ENCODE measurements around the gene NPBWR2.

The NPBWR2 gene, protein sequence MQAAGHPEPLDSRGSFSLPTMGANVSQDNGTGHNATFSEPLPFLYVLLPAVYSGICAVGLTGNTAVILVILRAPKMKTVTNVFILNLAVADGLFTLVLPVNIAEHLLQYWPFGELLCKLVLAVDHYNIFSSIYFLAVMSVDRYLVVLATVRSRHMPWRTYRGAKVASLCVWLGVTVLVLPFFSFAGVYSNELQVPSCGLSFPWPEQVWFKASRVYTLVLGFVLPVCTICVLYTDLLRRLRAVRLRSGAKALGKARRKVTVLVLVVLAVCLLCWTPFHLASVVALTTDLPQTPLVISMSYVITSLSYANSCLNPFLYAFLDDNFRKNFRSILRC

DNA sequence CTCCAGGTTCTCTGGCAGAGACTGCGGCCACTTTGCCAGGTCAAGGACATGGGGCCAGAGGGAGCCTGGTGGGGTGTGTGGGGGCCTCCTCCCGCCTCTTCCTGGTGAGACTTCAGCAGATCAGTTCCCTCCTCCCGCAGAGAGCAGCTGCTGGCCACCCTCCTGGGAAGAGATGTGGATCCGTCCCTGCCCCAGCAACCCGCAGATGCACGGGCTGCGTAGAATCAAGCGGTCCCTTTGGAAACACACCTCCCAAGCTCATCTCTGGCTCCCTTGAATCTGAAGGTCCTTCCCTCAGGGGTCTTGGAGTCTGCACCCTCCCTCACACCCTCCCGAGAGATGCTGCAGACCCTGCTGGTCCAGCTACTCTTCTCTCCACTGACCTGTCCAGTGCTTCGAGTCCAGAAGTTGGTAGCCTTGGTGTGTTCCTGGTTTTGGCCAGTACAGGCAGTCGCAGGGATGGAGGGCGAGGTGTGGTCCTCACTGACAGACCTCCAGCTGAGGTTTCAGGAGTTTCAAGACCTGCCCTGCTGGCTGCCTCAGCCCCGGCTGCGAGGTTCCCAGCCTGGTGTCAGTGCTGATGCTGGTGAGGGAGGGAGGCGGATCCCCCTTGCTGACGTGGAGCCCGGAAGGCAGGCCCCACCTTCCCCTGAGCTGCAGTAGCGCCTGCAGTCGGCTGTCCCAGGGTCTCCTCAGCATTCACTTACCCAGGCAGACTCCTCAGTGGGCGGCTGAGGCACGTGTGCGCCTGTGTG lies at the start of gene NPBWR2:
Gene NPBWR2, minus strand, starts transcription at position 585 of the 755 bp plus-strand sequence. CDS start 734 bp downstream, outside the sequence.
- DNase-seq: no peak

DNA sequence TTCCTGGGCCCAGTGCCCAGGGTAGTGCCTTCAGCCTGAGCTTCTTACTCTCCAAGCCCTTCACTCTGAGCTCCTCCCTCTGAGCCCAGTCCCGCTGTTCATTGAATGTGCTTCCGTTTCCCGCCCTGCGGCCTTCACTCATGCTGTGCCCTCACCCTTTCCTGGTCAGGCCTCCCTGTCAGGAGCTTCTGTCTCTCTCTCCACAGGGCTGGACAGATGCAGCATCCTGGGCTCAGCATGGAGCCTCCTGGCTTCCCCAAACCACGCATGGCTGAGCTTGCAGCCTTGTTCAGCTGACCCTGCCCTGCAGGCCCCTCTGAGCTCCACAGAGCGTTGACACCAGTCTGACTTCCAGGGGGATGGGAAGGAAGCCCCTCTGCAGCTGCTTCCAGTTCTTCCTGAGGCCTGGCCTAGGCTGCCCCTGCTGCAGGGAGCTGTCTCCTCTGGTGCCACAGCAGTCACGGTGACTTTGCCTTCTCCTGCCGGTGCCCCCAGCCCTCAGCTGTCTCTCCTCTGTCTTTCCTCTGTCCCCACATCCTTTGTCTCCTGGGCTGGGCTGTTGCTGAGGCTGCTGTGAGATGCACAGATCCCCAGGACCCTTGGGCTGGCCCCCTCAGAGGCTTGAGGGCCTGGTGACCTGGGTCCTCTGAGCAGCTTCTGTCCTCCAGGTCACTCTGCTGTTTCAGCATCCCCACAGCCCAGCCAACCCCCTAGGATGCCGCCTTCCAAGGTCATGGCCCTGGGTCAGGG lies 48.9 kb upstream of the NPBWR2 start:
- no peak for DNase-seq

DNA sequence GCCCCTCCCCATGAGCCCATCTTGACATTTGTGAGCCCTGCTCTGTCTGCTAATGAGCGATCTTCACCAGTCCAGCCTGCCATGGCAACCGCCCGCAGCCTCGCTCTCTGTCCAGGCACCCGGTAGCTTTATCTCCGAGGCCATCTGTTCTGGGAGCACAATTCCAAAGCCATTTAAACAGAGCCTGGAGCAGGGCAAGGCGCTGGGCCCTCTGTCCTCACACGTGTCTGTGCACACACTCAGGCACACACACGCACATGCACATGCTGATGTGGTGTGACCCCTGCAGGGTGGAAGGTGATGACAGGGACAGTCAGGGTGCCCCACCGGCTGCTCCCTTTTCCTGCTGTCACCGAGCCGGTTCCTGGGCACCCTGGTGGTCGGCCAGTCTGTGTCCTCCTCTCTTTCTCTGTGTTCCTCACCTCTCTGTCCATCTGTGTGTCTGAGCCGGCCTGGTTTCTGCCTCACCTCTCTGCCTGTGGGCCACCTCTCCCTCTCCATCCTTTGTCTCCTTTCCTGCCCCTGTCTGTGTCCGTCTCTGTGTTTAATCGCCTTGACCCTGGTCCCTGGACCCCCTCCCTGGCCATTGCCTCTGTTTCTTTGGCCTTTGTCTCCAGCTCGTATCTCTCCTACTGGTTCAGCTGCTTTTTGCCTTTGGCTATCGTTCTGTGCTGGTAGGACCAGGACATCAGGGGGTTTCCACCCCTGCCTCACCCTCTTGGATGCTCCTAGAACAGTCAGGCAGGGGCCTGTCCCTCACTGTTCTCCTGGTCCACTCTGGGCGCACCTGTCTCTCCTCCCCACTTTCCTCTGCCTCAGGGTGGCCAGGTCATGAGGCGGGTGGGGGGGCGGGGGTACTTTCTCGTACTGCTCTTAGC lies 48.1 kb upstream of the NPBWR2 start:
- no peak for DNase-seq

DNA sequence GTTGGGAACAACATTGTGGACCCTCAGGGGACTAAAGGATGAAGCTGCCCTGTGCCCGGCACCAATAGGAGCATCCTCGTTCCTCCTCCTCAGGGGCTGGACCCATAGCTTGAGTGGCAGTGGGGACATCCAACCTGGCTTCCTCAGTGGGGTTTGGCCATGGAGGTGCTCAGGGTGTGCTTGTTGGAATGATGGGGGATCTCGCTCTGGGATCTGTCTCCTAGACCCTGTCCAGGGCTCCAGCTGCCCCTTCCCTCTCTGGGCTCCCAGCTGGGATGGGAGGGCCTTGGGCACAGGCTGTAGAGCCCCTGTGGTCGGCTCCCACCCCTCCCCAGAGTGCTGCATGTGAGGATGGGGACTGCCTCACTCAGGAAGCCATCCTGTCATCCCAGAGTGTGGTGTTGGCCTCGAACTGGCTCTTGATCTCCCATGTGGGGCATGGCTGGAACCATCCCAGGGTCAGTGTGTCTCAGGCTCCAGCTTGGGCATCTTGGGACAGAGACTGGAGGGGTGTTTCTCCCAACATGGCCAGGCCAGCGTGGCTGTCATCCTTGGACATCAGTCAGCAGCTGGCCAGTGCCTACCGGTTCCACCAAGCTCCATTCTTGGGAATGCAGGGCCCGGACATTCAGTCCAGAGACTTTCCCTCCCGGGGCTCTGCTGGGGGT lies 47.4 kb upstream of the NPBWR2 start:
- DNase-seq: no peak

DNA sequence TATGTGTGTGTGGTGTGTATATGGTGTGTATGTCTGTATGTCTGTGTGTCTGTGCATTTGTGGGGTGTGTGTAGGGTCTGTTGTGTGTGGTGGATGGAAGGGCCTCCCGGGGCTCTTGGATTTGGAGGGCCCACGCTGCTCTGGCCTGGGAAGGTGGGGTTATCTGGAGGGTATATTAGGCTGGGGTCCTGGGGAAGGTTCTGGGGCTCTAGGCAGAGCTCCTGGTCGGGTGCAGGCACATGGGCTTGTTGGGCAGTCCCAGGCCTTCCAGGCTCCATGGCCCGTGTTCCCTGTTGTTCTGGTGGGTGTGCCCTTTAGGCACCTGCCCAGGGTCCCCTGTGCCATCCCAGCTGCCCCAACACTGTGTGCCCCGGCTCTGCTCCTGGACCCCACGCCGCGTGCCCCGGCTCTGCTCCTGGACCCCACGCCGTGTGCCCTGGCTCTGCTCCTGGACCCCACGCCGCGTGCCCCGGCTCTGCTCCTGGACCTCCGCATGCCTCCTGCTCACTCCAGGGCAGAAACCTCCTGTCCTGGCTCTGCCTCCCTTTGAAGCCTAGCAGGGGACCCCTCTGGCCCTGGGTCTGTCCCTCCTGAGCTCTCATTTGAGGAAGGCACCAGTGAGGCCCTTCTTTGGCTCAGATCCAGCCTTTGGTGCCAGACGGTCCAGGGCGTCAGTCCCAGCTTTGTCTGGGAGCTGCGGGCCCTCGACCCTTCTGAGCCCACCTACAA lies 46.7 kb upstream of the NPBWR2 start:
- no peak for DNase-seq

DNA sequence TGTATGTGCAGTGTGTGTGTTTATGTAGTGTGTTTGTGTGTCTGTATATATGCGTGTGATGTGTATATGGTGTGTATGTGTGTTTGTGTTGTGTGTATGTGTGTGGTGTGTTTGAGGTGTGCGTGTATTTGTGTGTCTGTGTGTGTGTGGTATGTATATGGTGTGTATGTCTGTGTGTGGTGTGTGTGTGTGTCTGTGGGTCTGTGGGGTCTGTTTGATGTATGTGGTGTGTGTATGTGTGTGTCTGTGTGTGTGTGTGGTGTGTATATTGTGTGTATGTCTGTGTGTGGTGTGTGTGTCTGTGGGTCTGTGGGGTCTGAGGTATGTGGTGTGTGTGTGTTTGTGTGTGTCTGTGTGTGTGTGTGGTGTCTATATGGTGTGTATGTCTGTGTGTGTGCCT lies 46.0 kb upstream of the NPBWR2 start:
- DNase-seq: no peak

DNA sequence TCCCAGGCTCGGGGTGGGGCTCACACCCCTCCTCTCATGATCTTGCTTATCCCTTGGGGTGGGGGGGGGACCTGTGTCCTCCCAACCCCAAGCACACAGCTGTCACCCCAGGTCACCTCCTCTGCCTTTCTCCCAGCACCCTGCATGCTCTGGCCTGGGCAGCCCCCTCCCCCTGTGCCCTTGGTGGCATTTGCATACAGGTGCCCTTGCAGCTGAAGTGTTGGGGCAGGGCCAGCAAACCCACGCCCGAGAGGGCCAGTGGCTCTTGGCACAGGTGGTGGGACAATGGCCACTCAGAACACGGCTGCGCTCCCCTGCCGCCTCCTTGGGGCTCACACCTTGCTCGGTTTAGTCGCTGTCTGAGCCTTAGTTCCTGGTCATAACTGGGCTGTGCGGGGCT lies 45.5 kb upstream of the NPBWR2 start:
- DNase-seq: no peak

DNA sequence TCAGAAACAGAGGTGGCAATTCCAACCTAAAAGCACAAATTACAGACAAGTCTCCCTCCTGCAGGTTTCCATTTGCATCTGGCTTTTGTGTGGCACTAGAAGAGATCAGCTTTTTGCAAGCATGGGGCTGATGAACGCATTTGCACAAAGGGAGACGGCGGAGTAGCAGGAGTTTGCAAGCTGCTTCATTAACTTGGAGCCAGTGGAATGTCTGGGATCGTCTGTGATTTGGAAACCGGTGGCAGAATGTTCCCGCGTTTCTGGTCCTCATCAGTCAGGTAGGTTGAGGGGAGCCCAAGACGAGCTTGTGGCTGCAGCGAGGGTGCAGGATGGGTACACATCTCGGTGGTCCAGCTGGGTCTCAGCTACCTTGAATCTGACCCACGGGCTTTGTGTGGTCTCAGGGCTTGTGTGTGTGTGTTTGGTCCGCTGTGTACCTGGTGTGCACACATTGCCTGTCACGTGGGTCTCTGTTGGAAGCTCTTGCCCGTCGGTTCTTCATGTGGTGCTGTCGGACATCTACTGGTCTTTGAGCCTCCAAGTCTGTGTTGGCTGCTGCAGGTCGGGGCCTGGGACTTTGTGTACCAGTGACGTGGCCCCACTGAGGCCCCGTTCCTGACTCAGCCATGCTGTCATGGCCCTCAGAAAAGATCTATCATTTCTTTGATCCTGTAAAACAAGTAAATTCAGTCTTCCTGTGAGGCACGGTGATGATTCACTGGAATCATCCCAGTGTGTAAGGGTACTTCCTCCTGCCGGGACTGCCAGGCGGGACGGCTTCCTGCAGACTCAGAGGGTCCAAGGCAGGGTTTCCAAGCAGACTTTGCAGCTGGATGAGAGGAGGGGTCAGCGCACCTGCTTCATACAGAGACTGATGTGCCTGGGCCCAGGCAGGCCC lies 44.5 kb upstream of the NPBWR2 start:
- no peak for DNase-seq

DNA sequence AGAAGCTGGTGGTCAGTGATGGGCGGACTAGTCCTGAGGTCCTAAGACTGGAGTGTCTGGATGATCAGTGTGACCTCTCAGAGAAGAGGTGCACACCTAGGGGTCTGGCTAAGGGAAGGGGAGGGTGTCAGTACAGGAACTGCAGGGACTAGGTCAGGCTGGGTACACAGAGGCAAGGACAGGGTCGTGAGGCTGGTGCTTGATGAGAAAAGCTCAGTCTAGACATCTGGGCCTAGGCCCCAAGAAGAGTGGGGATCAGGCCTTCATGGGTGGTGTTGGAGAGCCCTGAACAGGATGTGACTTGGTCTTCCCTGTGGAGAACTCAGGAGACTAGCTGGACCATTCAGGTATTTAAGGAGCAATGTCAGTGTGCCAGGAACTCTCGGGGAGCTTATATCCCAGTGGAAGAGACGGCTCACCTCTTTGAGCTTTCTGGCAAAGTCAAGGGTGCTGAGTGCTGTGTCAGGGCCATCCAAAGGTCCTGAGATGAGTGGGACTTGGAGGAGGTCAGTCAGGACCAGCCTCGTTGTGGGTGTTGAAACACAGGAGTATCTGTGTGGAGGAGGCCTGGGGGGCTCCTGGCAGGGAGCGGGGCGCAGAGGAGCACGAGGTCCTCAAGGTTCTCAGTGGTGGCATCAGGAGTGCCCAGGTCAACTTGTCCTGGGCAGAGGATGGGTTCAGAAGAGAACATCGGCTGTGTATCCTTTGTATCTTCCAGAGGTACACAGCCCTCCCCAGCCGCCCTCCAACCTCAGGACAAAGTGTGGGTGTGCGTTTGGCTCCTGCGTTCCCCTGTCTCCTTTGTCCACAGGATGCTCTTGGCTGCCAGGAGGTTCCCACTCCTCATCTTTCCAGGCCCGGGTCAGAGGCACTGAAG lies 43.6 kb upstream of the NPBWR2 start:
- DNase-seq: no peak

DNA sequence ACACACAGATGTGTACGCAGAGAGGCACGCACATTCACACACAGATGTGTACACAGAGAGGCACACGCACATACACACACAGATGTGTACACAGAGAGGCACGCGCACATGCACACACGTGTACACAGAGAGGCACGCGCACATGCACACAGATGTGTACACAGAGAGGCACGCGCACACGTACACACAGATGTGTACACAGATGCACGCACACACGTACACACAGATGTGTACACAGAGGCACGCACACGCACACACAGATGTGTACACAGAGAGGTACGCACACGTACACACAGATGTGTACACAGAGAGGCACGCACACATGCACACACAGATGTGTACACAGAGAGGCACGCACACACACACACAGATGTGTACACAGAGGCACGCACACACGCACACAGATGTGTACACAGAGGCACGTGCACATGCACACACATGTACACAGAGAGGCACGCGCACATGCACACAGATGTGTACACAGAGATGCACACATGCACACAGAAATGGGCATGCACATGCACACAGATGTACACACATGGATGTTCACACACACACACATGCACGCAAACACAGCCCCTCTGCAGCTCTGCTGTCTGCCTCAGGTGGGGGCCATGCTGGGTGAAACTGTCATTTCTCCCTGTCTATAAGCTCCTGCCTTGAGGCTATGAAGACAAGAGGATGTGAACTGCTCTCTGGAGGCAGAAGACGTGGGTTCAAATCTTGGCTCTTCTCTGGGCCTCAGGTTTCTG lies 42.6 kb upstream of the NPBWR2 start:
- no peak for DNase-seq

DNA sequence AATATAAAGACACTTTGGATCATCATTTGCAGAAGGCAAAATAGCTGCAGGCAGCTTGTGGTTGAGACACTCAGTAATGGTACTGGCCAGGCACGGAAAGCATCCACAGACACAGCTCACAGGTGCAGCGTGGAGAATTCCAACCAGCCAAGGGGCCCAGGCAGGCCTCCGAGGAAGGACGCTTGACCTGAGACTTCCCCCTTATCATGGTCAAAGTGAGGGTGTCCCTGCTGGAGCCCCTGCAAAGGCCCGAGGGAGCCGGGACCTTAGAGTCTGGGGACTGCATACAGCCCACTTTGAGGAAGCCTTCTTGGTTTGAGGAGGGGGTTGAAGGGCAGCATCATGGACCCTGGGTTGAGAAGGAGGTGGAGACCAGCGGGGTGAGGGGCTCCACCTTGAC lies 41.8 kb upstream of the NPBWR2 start:
- DNase-seq: no peak

DNA sequence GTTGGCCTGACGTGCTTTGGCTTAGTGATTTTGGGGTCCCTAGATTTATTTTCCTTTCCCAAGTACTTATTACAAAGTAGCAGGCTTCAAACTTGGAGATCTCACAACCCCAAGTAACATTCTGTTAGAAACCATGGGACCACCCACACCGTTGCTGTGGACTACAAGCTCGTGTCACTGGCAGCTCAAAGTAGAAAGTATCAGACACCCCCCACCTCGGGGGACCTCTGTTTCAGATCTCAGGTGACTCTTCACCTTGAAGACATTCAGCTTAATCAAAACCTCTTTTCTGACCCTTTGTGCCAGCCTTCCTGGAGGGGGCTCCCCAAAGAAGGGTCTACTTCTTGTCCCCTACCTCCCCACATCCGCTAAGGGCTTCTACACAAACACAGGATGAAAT lies 41.2 kb upstream of the NPBWR2 start:
- no peak for DNase-seq

DNA sequence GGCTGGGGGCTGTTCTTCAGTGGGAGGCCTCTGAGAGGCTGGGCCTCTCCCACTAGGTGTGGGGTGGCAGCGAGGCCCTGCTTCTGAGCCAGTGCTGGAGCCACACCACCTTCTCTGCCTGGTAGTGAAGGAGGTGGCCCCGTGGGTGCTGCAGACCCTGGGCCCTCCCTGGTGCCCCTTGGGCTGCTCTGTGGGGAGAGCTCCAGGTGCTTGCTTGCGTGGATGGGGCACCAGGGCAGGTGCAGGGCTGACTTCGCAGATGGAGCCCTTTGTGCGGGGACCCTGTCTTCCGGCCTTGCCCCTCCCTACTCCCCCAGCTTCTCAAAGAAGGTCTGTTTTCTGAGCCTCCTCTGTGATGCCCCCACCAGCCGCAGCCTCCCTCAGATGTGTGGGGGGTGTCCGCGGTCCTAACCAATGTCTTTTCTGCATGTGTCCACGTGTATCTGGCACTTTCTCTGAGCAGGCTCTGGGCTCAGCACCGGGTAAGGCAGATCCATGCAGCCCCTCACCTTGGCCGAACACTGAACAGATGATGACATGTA lies 39.6 kb upstream of the NPBWR2 start:
- no peak for DNase-seq

DNA sequence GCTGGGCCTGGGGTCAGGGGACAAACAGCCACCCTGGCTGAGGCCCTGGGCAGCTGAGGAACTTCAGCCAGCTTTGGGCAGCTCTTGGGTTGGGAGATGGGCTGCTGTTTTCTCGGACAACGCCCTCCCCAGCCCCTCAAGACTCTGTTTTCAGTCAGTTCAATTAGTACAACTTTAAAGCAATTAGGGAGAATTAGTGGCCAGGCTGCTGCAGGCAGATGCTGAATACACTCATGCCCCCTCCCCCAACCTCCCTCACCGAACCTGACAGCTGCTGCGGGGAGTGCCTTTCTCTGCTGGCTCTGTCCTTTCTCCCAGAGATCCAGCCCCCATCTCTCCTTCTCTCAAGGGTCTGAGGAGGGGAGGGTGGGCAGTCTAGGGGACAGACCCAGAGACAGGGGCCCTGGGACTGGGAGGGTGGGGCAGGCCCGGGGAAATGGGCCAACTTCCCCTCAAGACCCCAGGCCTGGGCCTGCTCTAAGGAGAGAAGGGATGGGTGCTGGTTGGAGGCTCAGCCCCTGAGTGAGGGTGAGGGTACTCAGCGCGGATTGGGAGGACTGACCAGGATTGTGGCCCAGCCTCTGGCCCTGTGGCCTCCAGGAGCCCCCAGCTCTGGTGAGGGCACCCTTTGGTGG lies 39.1 kb upstream of the NPBWR2 start:
- no peak for DNase-seq

DNA sequence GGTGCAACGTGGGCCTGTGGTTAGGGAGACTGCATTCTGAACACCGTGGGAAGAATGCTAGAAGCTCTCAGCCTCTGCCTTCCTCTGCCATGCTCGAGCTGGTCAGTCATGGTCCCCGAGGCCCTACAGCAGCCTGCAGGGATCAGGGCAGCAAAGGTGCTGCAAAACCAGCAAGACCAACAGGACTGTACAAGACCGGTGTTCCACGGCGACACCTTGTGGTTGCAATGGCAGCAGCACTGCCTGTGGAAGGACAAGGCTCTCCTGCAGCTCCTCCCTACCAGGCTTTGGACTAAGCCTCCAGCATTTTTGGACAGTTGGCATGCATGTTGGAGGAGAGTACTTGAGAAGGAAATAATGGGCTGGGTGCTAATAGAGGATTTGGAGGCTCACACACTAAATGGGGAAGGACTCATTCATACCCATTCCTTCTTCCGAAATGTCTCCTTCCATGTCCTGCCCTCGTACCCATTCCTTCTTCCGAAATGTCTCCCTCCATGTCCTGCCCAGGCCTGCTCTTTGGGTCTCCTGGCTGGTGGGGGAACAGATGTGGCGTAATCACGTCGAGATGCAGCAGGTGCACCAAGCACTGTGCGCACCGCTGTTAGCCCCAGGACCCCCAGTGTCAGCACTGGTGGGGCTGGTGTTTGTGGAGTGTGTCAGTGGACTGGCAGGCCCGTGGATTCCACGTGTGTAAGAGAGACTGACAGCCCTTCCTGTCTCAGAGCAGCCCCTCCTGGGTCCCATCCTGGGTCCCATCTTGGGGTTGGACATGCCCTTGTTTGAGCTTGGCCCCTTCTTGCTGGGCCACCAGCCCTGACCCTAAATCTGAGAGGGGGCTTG lies 38.3 kb upstream of the NPBWR2 start:
- no peak for DNase-seq

DNA sequence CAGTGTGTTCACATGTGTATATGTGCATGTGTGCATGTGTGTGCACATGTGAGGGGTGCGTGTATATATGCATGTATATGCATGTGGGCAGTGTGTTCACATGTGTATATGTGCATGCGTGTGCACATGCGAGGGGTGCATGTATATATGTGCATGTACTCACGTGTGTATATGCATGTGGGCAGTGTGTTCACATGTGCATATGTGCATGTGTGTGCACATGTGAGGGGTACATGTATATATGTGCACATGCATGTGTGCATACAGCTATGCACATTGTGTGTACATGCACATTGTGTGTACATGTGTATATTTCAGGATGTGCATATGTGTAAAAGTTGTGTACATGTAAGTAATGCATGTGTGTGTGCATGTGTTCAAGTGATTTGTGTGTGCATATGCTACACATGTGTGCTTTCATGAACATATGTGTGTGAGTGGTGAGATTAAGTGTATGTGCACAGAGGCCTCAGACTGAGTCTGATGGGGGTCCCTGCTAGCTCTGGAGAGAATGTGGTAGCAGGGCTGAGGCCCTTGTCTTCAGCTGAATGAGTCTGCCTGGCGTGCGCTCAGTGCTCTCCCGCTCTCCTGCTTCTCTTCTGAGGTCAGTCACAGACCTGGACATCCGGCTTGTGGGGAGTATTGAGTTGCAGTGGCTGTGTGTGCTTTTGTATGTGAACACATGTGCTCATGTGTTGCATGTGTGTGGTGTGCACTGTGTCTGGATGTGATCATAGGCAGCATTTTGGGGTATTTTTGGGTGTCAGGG lies 37.0 kb upstream of the NPBWR2 start:
- DNase-seq: no peak

Measured in activated CD4-positive, alpha-beta T cell treated with anti-CD3 and anti-CD28 coated beads, Interleukin-2, amount 50 U/mL, for 4 hours (primary cell).